HG02973 (cell line): ENCODE data around the gene ESRRG.

Experiments used
- ATAC-seq: cut with Tn5 transposase; IDR thresholded peaks from one replicate; pipeline ENCODE4 v1.9.1; 2021; ENCODE audit warnings: moderate library complexity; ENCODE audit not compliant: unreplicated experiment

The ESRRG gene

DNA sequence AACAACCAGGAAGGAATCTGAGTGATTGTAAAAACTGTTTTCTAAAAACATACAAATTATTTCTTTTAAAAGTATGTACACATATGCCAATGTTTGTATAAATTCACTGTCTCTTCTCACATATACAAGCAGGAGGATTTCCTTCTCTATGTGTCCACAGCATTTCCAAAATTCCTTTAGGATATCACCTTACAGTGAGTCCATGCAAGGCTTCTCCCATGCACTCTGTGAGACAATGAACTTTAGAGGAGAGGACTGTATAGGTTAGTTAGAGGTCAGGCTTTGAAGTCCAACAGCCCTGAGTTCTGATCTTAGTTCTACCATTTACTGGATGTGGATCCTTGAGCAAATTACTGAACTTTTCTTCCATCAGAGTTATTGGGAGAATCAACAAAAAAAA, 265.9 kb downstream of the ESRRG start:
- no peak for ATAC-seq

DNA sequence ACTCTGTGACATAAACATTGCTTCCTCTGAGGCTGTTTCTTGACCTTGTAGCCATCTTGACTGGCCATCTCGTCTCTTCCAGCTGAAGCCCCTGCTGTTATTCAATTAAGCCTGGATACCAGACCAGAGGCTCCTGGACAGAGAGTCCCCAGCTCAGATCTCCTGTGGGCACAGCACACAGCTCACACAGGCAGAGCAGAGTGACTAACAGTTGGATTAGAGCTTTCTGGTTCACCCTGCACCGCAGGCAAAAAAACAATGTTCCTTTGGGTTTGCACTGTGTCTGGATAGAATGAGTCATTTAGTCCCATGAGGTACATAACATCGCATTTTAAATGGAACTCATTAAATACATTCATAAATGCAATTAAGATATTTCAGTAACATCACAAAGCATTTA, 266.5 kb downstream of the ESRRG start:
- no peak for ATAC-seq

DNA sequence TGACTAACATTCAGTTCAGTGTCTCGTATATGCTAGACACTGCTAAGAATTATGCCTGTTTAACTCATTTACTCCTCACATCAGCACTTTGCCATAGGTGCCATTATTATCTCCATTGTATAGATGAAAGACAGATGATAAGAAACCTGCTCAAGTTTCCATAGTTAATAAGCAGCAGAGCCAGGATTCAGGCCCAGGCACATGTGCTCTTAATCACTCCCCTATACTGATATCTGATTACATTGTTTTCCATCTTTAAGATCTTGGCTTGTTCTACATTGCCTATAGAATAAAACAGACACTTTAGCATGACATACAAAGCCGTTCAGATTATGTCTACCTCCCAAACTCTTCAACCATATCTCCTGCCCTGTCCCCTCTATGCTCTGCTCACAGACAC, 269.5 kb downstream of the ESRRG start:
- no peak for ATAC-seq
